SU-DHL-6 (cell line): ENCODE results near the gene PALMD.

Source experiments
- H2AFZ ChIP-seq: fragments of 200-600 bp; sonication (generic); 2 replicates; pipeline ENCODE4 v1.6.1; 2014; ENCODE audit warnings: low read depth, mild to moderate bottlenecking, moderate library complexity, mixed read lengths, antibody characterized with exemption, low read length; ENCODE audit not compliant: severe bottlenecking
- H3F3A ChIP-seq: fragments of 200-600 bp; shearing (Covaris generic); 2 replicates; pipeline ENCODE4 v1.6.0; 2016; ENCODE audit warnings: antibody characterized with exemption, mild to moderate bottlenecking; ENCODE audit not compliant: insufficient read depth
- H3K27ac ChIP-seq: fragments of 200-600 bp; sonication (generic); 2 replicates; pipeline ENCODE4 v1.5.1; 2016; ENCODE audit warnings: low read depth, mild to moderate bottlenecking, low read length, moderate library complexity, mixed read lengths
- H3K27me3 ChIP-seq: fragments of 200-600 bp; sonication (generic), shearing (Covaris generic); 2 replicates; pipeline ENCODE4 v1.6.0; 2014; ENCODE audit warnings: mild to moderate bottlenecking, low read length
- H3K36me3 ChIP-seq: fragments of 200-600 bp; sonication (generic); 2 replicates; pipeline ENCODE4 v1.6.1; 2014; ENCODE audit warnings: mild to moderate bottlenecking, low read length, mixed read lengths
- H3K4me2 ChIP-seq: fragments of 300-600, 200-600 bp; shearing (Covaris generic), sonication (generic); 2 replicates; pipeline ENCODE4 v1.6.0; 2014; ENCODE audit warnings: low read length, low read depth, mild to moderate bottlenecking; ENCODE audit not compliant: poor library complexity, severe bottlenecking
- H3K4me3 ChIP-seq: fragments of 200-600 bp; sonication (generic); 2 replicates; pipeline ENCODE4 v1.5.1; 2014; ENCODE audit warnings: antibody characterized with exemption, low read length, mild to moderate bottlenecking, mixed read lengths; ENCODE audit not compliant: insufficient read depth, poor library complexity, severe bottlenecking
- H3K79me2 ChIP-seq: fragments of 200-600 bp; sonication (generic); 2 replicates; pipeline ENCODE4 v1.6.1; 2014; ENCODE audit warnings: mild to moderate bottlenecking, low read length, moderate library complexity; ENCODE audit not compliant: insufficient read depth
- H3K9ac ChIP-seq: fragments of 200-600 bp; sonication (generic); 2 replicates; pipeline ENCODE4 v1.7.0; 2014; ENCODE audit warnings: mild to moderate bottlenecking, low read length
- H3K9me2 ChIP-seq: fragments of 200-600 bp; sonication (generic); replicated peaks from 2 replicates; pipeline ENCODE4 v1.6.1; 2014; ENCODE audit warnings: low read length; ENCODE audit not compliant: insufficient read depth
- H3K9me3 ChIP-seq: fragments of 200-600 bp; sonication (generic); 2 replicates; pipeline ENCODE4 v1.6.1; 2014; ENCODE audit warnings: low read length, mixed read lengths; ENCODE audit not compliant: insufficient read depth
- H4K20me1 ChIP-seq: fragments of 200-600 bp; sonication (generic); 2 replicates; pipeline ENCODE4 v1.6.1; 2014; ENCODE audit warnings: low read depth, mild to moderate bottlenecking, antibody characterized with exemption, low read length, moderate library complexity, mixed read lengths
- EZH2phosphoT487 ChIP-seq: fragments of 200-600 bp; sonication (generic), shearing (Covaris generic); conservative IDR thresholded peaks from 2 replicates; pipeline ENCODE4 v1.6.1; 2018; ENCODE audit warnings: mild to moderate bottlenecking, antibody characterized with exemption, low read length, moderate library complexity, mixed read lengths
- TF ChIP-seq, protein P1 (sequence below): fragments of 200-600 bp; sonication (generic); IDR thresholded peaks from one replicate; pipeline ENCODE4 v1.5.1; 2017; ENCODE audit warnings: antibody characterized with exemption, mild to moderate bottlenecking, low read length, moderate library complexity; ENCODE audit not compliant: insufficient read depth, poor library complexity, severe bottlenecking

PALMD gene

DNA sequence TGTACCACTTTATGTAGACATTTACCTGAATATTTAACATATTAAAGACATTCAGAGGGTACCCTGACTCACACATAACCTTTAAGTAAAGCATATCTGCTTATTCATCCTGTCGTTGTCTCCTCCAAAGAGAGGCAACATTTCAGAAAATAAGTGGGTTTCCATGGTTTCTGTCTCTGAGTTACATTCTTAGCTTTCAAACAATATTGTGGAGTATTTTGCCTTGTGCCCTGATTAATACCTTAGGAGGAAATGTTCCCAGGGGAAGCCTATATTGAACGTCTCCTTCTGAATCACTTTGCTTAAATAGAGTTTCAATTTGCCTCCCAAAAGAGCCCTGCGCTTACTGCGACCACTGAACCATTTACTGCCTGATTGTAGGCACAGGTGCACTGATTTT is 26.1 kb downstream of the PALMD start:
- no peaks in the 10 kb centered on the region for H3K9me3 ChIP-seq
- TF ChIP-seq, protein P1, sequence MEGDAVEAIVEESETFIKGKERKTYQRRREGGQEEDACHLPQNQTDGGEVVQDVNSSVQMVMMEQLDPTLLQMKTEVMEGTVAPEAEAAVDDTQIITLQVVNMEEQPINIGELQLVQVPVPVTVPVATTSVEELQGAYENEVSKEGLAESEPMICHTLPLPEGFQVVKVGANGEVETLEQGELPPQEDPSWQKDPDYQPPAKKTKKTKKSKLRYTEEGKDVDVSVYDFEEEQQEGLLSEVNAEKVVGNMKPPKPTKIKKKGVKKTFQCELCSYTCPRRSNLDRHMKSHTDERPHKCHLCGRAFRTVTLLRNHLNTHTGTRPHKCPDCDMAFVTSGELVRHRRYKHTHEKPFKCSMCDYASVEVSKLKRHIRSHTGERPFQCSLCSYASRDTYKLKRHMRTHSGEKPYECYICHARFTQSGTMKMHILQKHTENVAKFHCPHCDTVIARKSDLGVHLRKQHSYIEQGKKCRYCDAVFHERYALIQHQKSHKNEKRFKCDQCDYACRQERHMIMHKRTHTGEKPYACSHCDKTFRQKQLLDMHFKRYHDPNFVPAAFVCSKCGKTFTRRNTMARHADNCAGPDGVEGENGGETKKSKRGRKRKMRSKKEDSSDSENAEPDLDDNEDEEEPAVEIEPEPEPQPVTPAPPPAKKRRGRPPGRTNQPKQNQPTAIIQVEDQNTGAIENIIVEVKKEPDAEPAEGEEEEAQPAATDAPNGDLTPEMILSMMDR: no peak
- no peak for TF ChIP-seq EZH2phosphoT487
- no peaks in the 10 kb centered on the region for H3K79me2 ChIP-seq
- no peaks in the 10 kb centered on the region for H3K36me3 ChIP-seq
- H4K20me1 ChIP-seq: no peaks in the 10 kb centered on the region; the same call in 1 of the 2 replicates
- no peaks in the 10 kb centered on the region for H3F3A ChIP-seq
- no peaks in the 10 kb centered on the region for H3K27me3 ChIP-seq
- no peak overlapping the region for H3K4me3 ChIP-seq
- no peak overlapping the region for H3K4me2 ChIP-seq
- no peak overlapping the region for H3K9ac ChIP-seq
- H2AFZ ChIP-seq: no peak overlapping the region
- no peak overlapping the region for H3K27ac ChIP-seq
- no peaks in the 10 kb centered on the region for H3K9me2 ChIP-seq

GRCh38 chr1:99672530-99673213 is 26.8 kb downstream of the PALMD start:
- no peaks in the 10 kb centered on the region for H3K9me3 ChIP-seq
- TF ChIP-seq, protein P1: no peak
- TF ChIP-seq EZH2phosphoT487: no peak
- H4K20me1 ChIP-seq: no peaks in the 10 kb centered on the region; the same call in 1 of the 2 replicates
- H3K79me2 ChIP-seq: no peaks in the 10 kb centered on the region
- H3K27me3 ChIP-seq: no peaks in the 10 kb centered on the region
- H3K27ac ChIP-seq: no peak overlapping the region
- no peaks in the 10 kb centered on the region for H3F3A ChIP-seq
- no peaks in the 10 kb centered on the region for H3K9me2 ChIP-seq
- H3K9ac ChIP-seq: no peak overlapping the region
- no peak overlapping the region for H3K4me2 ChIP-seq
- no peak overlapping the region for H3K4me3 ChIP-seq
- H3K36me3 ChIP-seq: no peaks in the 10 kb centered on the region
- no peak overlapping the region for H2AFZ ChIP-seq

DNA sequence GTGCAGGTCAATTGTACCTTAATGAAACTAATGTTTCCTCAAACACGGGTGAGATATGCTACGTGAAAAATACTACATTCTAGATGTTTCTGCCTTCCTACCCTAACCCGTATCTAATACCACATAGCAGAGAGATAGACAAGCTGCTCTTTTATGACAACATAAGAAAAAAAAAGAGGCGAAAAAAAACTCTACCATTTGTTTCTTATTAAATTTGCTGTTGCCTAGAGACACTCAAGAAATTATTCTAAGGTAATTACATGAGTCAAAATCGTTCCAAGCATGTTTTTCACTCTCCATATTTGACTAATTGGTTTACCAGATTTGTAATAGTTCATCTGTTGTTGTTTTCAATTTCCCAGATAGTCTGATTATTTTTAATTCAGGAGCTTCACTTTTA is 27.4 kb downstream of the PALMD start:
- TF ChIP-seq EZH2phosphoT487: no peak
- TF ChIP-seq, protein P1: no peak
- H2AFZ ChIP-seq: no peak overlapping the region
- no peaks in the 10 kb centered on the region; the same call in 1 of the 2 replicates for H4K20me1 ChIP-seq
- no peaks in the 10 kb centered on the region for H3K27me3 ChIP-seq
- no peaks in the 10 kb centered on the region for H3K79me2 ChIP-seq
- no peaks in the 10 kb centered on the region for H3K9me2 ChIP-seq
- H3K4me2 ChIP-seq: no peak overlapping the region
- H3F3A ChIP-seq: no peaks in the 10 kb centered on the region
- no peaks in the 10 kb centered on the region for H3K36me3 ChIP-seq
- no peaks in the 10 kb centered on the region for H3K9me3 ChIP-seq
- H3K4me3 ChIP-seq: no peak overlapping the region
- H3K27ac ChIP-seq: no peak overlapping the region
- no peak overlapping the region for H3K9ac ChIP-seq
